ENCODE measurements around the gene INPP5E.

The INPP5E gene

GRCh38 chr9:136416914-136417313, 22.7 kb downstream of the INPP5E start:
- H3K27ac ChIP-seq = no peak overlapping the region
- POLR2A ChIA-PET (ENCODE audit: low non-redundant PET) = no interaction called here
- CTCF ChIA-PET = interaction anchor here (0.7 to 0.8 kb wide), 2 partner anchors 255 to 1173 kb away, joined by 3 read pairs; no protein-coding TSS in a partner anchor
- no peak for TF ChIP-seq CTCF (conservative IDR thresholded peaks at IDR 0.05; ENCODE audit: low read depth)
- no peak for DNase-seq (ENCODE audit: low spot score)

- TF ChIP-seq CTCF (conservative IDR thresholded peaks at IDR 0.05; ENCODE audit: low read depth) = no peak
- CTCF ChIA-PET = interaction anchor here (0.7 kb wide), 1 partner anchor 1172 kb away, joined by 3 read pairs; no protein-coding TSS in a partner anchor
- no peak for DNase-seq (ENCODE audit: low spot score)
- H3K27ac ChIP-seq = peak overlapping the region; percentile 8
- POLR2A ChIA-PET (ENCODE audit: low non-redundant PET) = no interaction called here
These were observed 23.2 kb downstream of the INPP5E start for GRCh38 chr9:136416427-136416826.

- H3K27ac ChIP-seq = 0 out of 2 replicates have a peak overlapping the region, but pooled peaks have one; percentile 8
- DNase-seq (ENCODE audit: low spot score) = no peak
- ChIA-PET CTCF (interaction anchor here (0.5 to 0.7 kb wide), 2 partner anchors 72 to 116 kb away, joined by 3 read pairs; no protein-coding TSS in a partner anchor), POLR2A (ENCODE audit: low non-redundant PET) (interaction anchor here (0.5 to 1.0 kb wide), 2 partner anchors 54 to 68 kb away, joined by 3 to 4 read pairs; no protein-coding TSS in a partner anchor)
- TF ChIP-seq CTCF (conservative IDR thresholded peaks at IDR 0.05; ENCODE audit: low read depth) = no peak
These were observed 26.7 kb downstream of the INPP5E start for GRCh38 chr9:136412962-136413361.

- H3K27ac ChIP-seq = peak overlapping the region; percentile 78
- ChIA-PET POLR2A (ENCODE audit: low non-redundant PET) (interaction anchor here (0.6 kb wide), 1 partner anchor 280 kb away, joined by 3 read pairs; no protein-coding TSS in a partner anchor), CTCF (interaction anchor here (1.0 kb wide), 1 partner anchor 72 kb away, joined by 3 read pairs; no protein-coding TSS in a partner anchor)
- no peak for TF ChIP-seq CTCF (conservative IDR thresholded peaks at IDR 0.05; ENCODE audit: low read depth)
- peak; percentile 38 for DNase-seq (ENCODE audit: low spot score)
These were observed 28.3 kb downstream of the INPP5E start for GRCh38 chr9:136411378-136411777.

- H3K27ac ChIP-seq = peak within 1 kb of the TSS; percentile 78
- ChIA-PET POLR2A (ENCODE audit: low non-redundant PET) (interaction anchor here (1.3 kb wide), 1 partner anchor 9 kb away, joined by 4 read pairs; no protein-coding TSS in a partner anchor), CTCF (interaction anchor here (1.0 to 2.2 kb wide), 3 partner anchors 11 to 71 kb away, joined by 3 to 18 read pairs (median 3); partner anchors contain the start of gene SNAPC4)
- no peak for TF ChIP-seq CTCF (conservative IDR thresholded peaks at IDR 0.05; ENCODE audit: low read depth)
- DNase-seq (ENCODE audit: low spot score) = peak; percentile 99
These were observed 29.0 kb downstream of the INPP5E start, which contains the start of the genes ENTR1 and PMPCA for GRCh38 chr9:136410500-136411287. TSS of gene ENTR1 (minus strand) at chr9:136410614. CDS start at chr9:136410397, 217 bp downstream. TSS of gene PMPCA (plus strand) at chr9:136410658. CDS start at chr9:136410669, 11 bp downstream.
